Lower leg skin (tissue), 3 donors: ENCODE measurements around the gene MYL9.

Experiments
- POLR2A ChIP-seq, 2 donors: fragments of 450-650 bp; IDR thresholded peaks; one replicate each; pipeline ENCODE4 v1.6.1; 2016 to 2017; ENCODE audit warnings: antibody characterized with exemption in 2 of 2, mild to moderate bottlenecking in 1 of 2, moderate library complexity in 1 of 2
- TF ChIP-seq, protein P1 (sequence below), 3 donors: fragments of 450-650 bp; IDR thresholded peaks; one replicate each; pipeline ENCODE4 v1.5.1; 2016; ENCODE audit warnings: antibody characterized with exemption in 3 of 3, mild to moderate bottlenecking in 3 of 3, moderate library complexity in 2 of 3

- TF ChIP-seq, protein P1, sequence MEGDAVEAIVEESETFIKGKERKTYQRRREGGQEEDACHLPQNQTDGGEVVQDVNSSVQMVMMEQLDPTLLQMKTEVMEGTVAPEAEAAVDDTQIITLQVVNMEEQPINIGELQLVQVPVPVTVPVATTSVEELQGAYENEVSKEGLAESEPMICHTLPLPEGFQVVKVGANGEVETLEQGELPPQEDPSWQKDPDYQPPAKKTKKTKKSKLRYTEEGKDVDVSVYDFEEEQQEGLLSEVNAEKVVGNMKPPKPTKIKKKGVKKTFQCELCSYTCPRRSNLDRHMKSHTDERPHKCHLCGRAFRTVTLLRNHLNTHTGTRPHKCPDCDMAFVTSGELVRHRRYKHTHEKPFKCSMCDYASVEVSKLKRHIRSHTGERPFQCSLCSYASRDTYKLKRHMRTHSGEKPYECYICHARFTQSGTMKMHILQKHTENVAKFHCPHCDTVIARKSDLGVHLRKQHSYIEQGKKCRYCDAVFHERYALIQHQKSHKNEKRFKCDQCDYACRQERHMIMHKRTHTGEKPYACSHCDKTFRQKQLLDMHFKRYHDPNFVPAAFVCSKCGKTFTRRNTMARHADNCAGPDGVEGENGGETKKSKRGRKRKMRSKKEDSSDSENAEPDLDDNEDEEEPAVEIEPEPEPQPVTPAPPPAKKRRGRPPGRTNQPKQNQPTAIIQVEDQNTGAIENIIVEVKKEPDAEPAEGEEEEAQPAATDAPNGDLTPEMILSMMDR (IDR thresholded peaks at IDR 0.05) = no peak
- TF ChIP-seq POLR2A (IDR thresholded peaks at IDR 0.05) = no peak
Observed at GRCh38 chr20:36538026-36538722, 3.1 kb upstream of the MYL9 start.
